Measurements from ENCODE around the gene XRCC4. TPM values are rescaled to one million over a fixed set of nuclear protein-coding genes. Genes with fewer than 3 reads are reported as not detected.

Gene XRCC4
- total RNA-seq, 1 donor from 2014 or later: 6.5 TPM

GRCh38 chr5:83071286-83072051 is 5.9 kb upstream of the XRCC4 start:
- DNase-seq: no peak

- DNase-seq: no peak
Observed at GRCh38 chr5:83072966-83073365, 4.4 kb upstream of the XRCC4 start.

- DNase-seq: peak; percentile 33
Observed at GRCh38 chr5:83077662-83078261, 415 bp downstream of the XRCC4 start.

GRCh38 chr5:83082750-83083149 is 5.4 kb downstream of the XRCC4 start:
- no peak for DNase-seq

- no peak for DNase-seq
Observed at GRCh38 chr5:83084336-83084735, 7.0 kb downstream of the XRCC4 start.

- no peak for DNase-seq
Observed at GRCh38 chr5:83085106-83085505, 7.8 kb downstream of the XRCC4 start.

GRCh38 chr5:83090169-83090568 is 12.8 kb downstream of the XRCC4 start:
- no peak for DNase-seq

GRCh38 chr5:83092619-83093018 is 15.3 kb downstream of the XRCC4 start:
- no peak for DNase-seq

GRCh38 chr5:83093692-83094091 is 16.3 kb downstream of the XRCC4 start:
- DNase-seq: no peak

GRCh38 chr5:83095163-83095956 is 18.0 kb downstream of the XRCC4 start:
- DNase-seq: no peak

GRCh38 chr5:83095957-83096539 is 18.7 kb downstream of the XRCC4 start:
- DNase-seq: peak; percentile 58

GRCh38 chr5:83096660-83097339 is 19.5 kb downstream of the XRCC4 start:
- DNase-seq: no peak

- peak; percentile 42 for DNase-seq
Observed at GRCh38 chr5:83097689-83098231, 20.4 kb downstream of the XRCC4 start.

GRCh38 chr5:83099001-83099400 is 21.7 kb downstream of the XRCC4 start:
- DNase-seq: no peak

GRCh38 chr5:83099445-83099844 is 22.1 kb downstream of the XRCC4 start:
- DNase-seq: no peak

- no peak for DNase-seq
Observed at GRCh38 chr5:83101514-83101913, 24.2 kb downstream of the XRCC4 start.

- DNase-seq: no peak
Observed at GRCh38 chr5:83102364-83102980, 25.1 kb downstream of the XRCC4 start.

GRCh38 chr5:83104021-83104420 is 26.7 kb downstream of the XRCC4 start:
- DNase-seq: no peak

- DNase-seq: no peak
Observed at GRCh38 chr5:83107692-83108420, 30.5 kb downstream of the XRCC4 start.

GRCh38 chr5:83109380-83109779 is 32.0 kb downstream of the XRCC4 start:
- DNase-seq: no peak

GRCh38 chr5:83115816-83116215 is 38.5 kb downstream of the XRCC4 start:
- DNase-seq: no peak

Measured in dermis blood vessel endothelial cell (primary cell).